ENCODE measurements around the gene NEMP1. TPM values are rescaled to one million over a fixed set of nuclear protein-coding genes. Genes with fewer than 3 reads are reported as not detected.
"Not testable (repeated sequence)": the region's sequence is repeated elsewhere in the genome, so short reads cannot be mapped to it uniquely, and the experiment has no call there.

Gene NEMP1
- total RNA-seq, 1 donor from 2014 or later: 11.0 TPM

- H3K27ac ChIP-seq (ENCODE audit: low read depth, low read length): no peak overlapping the region
- H3K36me3 ChIP-seq (ENCODE audit: control insufficient read depth in 3 of 3, insufficient read depth in 3 of 3, low read length in 3 of 3): no peaks in the 10 kb centered on the region
- no peak overlapping the region for H3K4me3 ChIP-seq (ENCODE audit: low read length in 3 of 3)
- no peaks in the 10 kb centered on the region for H3K9me3 ChIP-seq (ENCODE audit: control insufficient read depth in 3 of 3, low read length in 3 of 3)
- no peaks in the 10 kb centered on the region for H3K4me1 ChIP-seq (ENCODE audit: control insufficient read depth in 3 of 3, insufficient read depth in 3 of 3, low read length in 3 of 3)
- H3K27me3 ChIP-seq (ENCODE audit: control insufficient read depth in 3 of 3, insufficient read depth in 3 of 3, low read length in 3 of 3): peaks cover 0 to 7% (median 0%) of the 10 kb centered on the region in 3 donors
- no peak overlapping the region for H3K9ac ChIP-seq (ENCODE audit: low read depth in 1 of 3, low read length in 3 of 3)
Measured at GRCh38 chr12:57033431-57033830, 45.2 kb downstream of the NEMP1 start.

GRCh38 chr12:57031789-57032188 lies 46.8 kb downstream of the NEMP1 start:
- no peak overlapping the region for H3K4me3 ChIP-seq (ENCODE audit: low read length in 3 of 3)
- H3K36me3 ChIP-seq (ENCODE audit: control insufficient read depth in 3 of 3, insufficient read depth in 3 of 3, low read length in 3 of 3): no peaks in the 10 kb centered on the region
- H3K27me3 ChIP-seq (ENCODE audit: control insufficient read depth in 3 of 3, insufficient read depth in 3 of 3, low read length in 3 of 3): peaks cover 0 to 17% (median 6%) of the 10 kb centered on the region in 3 donors
- no peak overlapping the region for H3K27ac ChIP-seq (ENCODE audit: low read depth, low read length)
- H3K9me3 ChIP-seq (ENCODE audit: control insufficient read depth in 3 of 3, low read length in 3 of 3): no peaks in the 10 kb centered on the region
- no peaks in the 10 kb centered on the region for H3K4me1 ChIP-seq (ENCODE audit: control insufficient read depth in 3 of 3, insufficient read depth in 3 of 3, low read length in 3 of 3)
- no peak overlapping the region for H3K9ac ChIP-seq (ENCODE audit: low read depth in 1 of 3, low read length in 3 of 3)

- Histone ChIP-seq H3K36me3 (ENCODE audit: control insufficient read depth in 3 of 3, insufficient read depth in 3 of 3, low read length in 3 of 3) (no peaks in the 10 kb centered on the region), H3K4me3 (ENCODE audit: low read length in 3 of 3) (no peak overlapping the region), H3K9me3 (ENCODE audit: control insufficient read depth in 3 of 3, low read length in 3 of 3) (no peaks in the 10 kb centered on the region), H3K27me3 (ENCODE audit: control insufficient read depth in 3 of 3, insufficient read depth in 3 of 3, low read length in 3 of 3) (peaks cover 0 to 22% (median 7%) of the 10 kb centered on the region in 3 donors), H3K4me1 (ENCODE audit: control insufficient read depth in 3 of 3, insufficient read depth in 3 of 3, low read length in 3 of 3) (no peaks in the 10 kb centered on the region), H3K9ac (ENCODE audit: low read depth in 1 of 3, low read length in 3 of 3) (no peak overlapping the region), H3K27ac (ENCODE audit: low read depth, low read length) (no peak overlapping the region)
Measured at GRCh38 chr12:57031138-57031725, 47.4 kb downstream of the NEMP1 start.

- H3K9me3 ChIP-seq (ENCODE audit: control insufficient read depth in 3 of 3, low read length in 3 of 3): no peaks in the 10 kb centered on the region
- H3K4me3 ChIP-seq (ENCODE audit: low read length in 3 of 3): no peak overlapping the region
- no peaks in the 10 kb centered on the region for H3K36me3 ChIP-seq (ENCODE audit: control insufficient read depth in 3 of 3, insufficient read depth in 3 of 3, low read length in 3 of 3)
- peaks cover 0 to 22% (median 7%) of the 10 kb centered on the region in 3 donors for H3K27me3 ChIP-seq (ENCODE audit: control insufficient read depth in 3 of 3, insufficient read depth in 3 of 3, low read length in 3 of 3)
- H3K27ac ChIP-seq (ENCODE audit: low read depth, low read length): no peak overlapping the region
- no peaks in the 10 kb centered on the region for H3K4me1 ChIP-seq (ENCODE audit: control insufficient read depth in 3 of 3, insufficient read depth in 3 of 3, low read length in 3 of 3)
- no peak overlapping the region for H3K9ac ChIP-seq (ENCODE audit: low read depth in 1 of 3, low read length in 3 of 3)
Measured at GRCh38 chr12:57029457-57029856, 49.1 kb downstream of the NEMP1 start.

- no peak overlapping the region for H3K27ac ChIP-seq (ENCODE audit: low read depth, low read length)
- no peaks in the 10 kb centered on the region for H3K36me3 ChIP-seq (ENCODE audit: control insufficient read depth in 3 of 3, insufficient read depth in 3 of 3, low read length in 3 of 3)
- H3K27me3 ChIP-seq (ENCODE audit: control insufficient read depth in 3 of 3, insufficient read depth in 3 of 3, low read length in 3 of 3): peaks cover 0 to 22% (median 7%) of the 10 kb centered on the region in 3 donors
- H3K4me1 ChIP-seq (ENCODE audit: control insufficient read depth in 3 of 3, insufficient read depth in 3 of 3, low read length in 3 of 3): no peaks in the 10 kb centered on the region
- no peak overlapping the region for H3K9ac ChIP-seq (ENCODE audit: low read depth in 1 of 3, low read length in 3 of 3)
- no peaks in the 10 kb centered on the region for H3K9me3 ChIP-seq (ENCODE audit: control insufficient read depth in 3 of 3, low read length in 3 of 3)
- no peak overlapping the region for H3K4me3 ChIP-seq (ENCODE audit: low read length in 3 of 3)
Measured at GRCh38 chr12:57027805-57028153, 50.8 kb downstream of the NEMP1 start.

- H3K27ac ChIP-seq (ENCODE audit: low read depth, low read length): no peak overlapping the region
- H3K27me3 ChIP-seq (ENCODE audit: control insufficient read depth in 3 of 3, insufficient read depth in 3 of 3, low read length in 3 of 3): peaks cover 0 to 22% (median 7%) of the 10 kb centered on the region in 3 donors
- no peak overlapping the region for H3K9ac ChIP-seq (ENCODE audit: low read depth in 1 of 3, low read length in 3 of 3)
- no peaks in the 10 kb centered on the region for H3K36me3 ChIP-seq (ENCODE audit: control insufficient read depth in 3 of 3, insufficient read depth in 3 of 3, low read length in 3 of 3)
- no peaks in the 10 kb centered on the region for H3K4me1 ChIP-seq (ENCODE audit: control insufficient read depth in 3 of 3, insufficient read depth in 3 of 3, low read length in 3 of 3)
- no peaks in the 10 kb centered on the region for H3K9me3 ChIP-seq (ENCODE audit: control insufficient read depth in 3 of 3, low read length in 3 of 3)
- H3K4me3 ChIP-seq (ENCODE audit: low read length in 3 of 3): no peak overlapping the region
Measured at GRCh38 chr12:57027011-57027804, 51.4 kb downstream of the NEMP1 start.

- H3K36me3 ChIP-seq (ENCODE audit: control insufficient read depth in 3 of 3, insufficient read depth in 3 of 3, low read length in 3 of 3): no peaks in the 10 kb centered on the region
- no peak overlapping the region for H3K4me3 ChIP-seq (ENCODE audit: low read length in 3 of 3)
- H3K27me3 ChIP-seq (ENCODE audit: control insufficient read depth in 3 of 3, insufficient read depth in 3 of 3, low read length in 3 of 3): peaks cover 0 to 18% (median 7%) of the 10 kb centered on the region in 3 donors
- no peaks in the 10 kb centered on the region for H3K9me3 ChIP-seq (ENCODE audit: control insufficient read depth in 3 of 3, low read length in 3 of 3)
- no peak overlapping the region for H3K27ac ChIP-seq (ENCODE audit: low read depth, low read length)
- H3K4me1 ChIP-seq (ENCODE audit: control insufficient read depth in 3 of 3, insufficient read depth in 3 of 3, low read length in 3 of 3): no peaks in the 10 kb centered on the region
- no peak overlapping the region for H3K9ac ChIP-seq (ENCODE audit: low read depth in 1 of 3, low read length in 3 of 3)
Measured at GRCh38 chr12:57025196-57025595, 53.4 kb downstream of the NEMP1 start.

GRCh38 chr12:57022324-57022723 lies 56.3 kb downstream of the NEMP1 start:
- not testable (repeated sequence) for H3K4me1 ChIP-seq (ENCODE audit: control insufficient read depth in 3 of 3, insufficient read depth in 3 of 3, low read length in 3 of 3); H3K9me3 ChIP-seq (ENCODE audit: control insufficient read depth in 3 of 3, low read length in 3 of 3); H3K4me3 ChIP-seq (ENCODE audit: low read length in 3 of 3); H3K27ac ChIP-seq (ENCODE audit: low read depth, low read length); H3K36me3 ChIP-seq (ENCODE audit: control insufficient read depth in 3 of 3, insufficient read depth in 3 of 3, low read length in 3 of 3); H3K27me3 ChIP-seq (ENCODE audit: control insufficient read depth in 3 of 3, insufficient read depth in 3 of 3, low read length in 3 of 3); H3K9ac ChIP-seq (ENCODE audit: low read depth in 1 of 3, low read length in 3 of 3)

- no peak overlapping the region for H3K27ac ChIP-seq (ENCODE audit: low read depth, low read length)
- no peaks in the 10 kb centered on the region for H3K9me3 ChIP-seq (ENCODE audit: control insufficient read depth in 3 of 3, low read length in 3 of 3)
- peaks cover 5 to 16% (median 11%) of the 10 kb centered on the region in 3 donors for H3K27me3 ChIP-seq (ENCODE audit: control insufficient read depth in 3 of 3, insufficient read depth in 3 of 3, low read length in 3 of 3)
- H3K4me1 ChIP-seq (ENCODE audit: control insufficient read depth in 3 of 3, insufficient read depth in 3 of 3, low read length in 3 of 3): no peaks in the 10 kb centered on the region
- no peak overlapping the region for H3K4me3 ChIP-seq (ENCODE audit: low read length in 3 of 3)
- no peaks in the 10 kb centered on the region for H3K36me3 ChIP-seq (ENCODE audit: control insufficient read depth in 3 of 3, insufficient read depth in 3 of 3, low read length in 3 of 3)
- H3K9ac ChIP-seq (ENCODE audit: low read depth in 1 of 3, low read length in 3 of 3): no peak overlapping the region
Measured at GRCh38 chr12:57019983-57020719, 58.4 kb downstream of the NEMP1 start.

- Histone ChIP-seq H3K4me1 (ENCODE audit: control insufficient read depth in 3 of 3, insufficient read depth in 3 of 3, low read length in 3 of 3) (no peaks in the 10 kb centered on the region), H3K9me3 (ENCODE audit: control insufficient read depth in 3 of 3, low read length in 3 of 3) (no peaks in the 10 kb centered on the region), H3K27me3 (ENCODE audit: control insufficient read depth in 3 of 3, insufficient read depth in 3 of 3, low read length in 3 of 3) (peaks cover 6 to 25% (median 22%) of the 10 kb centered on the region in 3 donors), H3K4me3 (ENCODE audit: low read length in 3 of 3) (no peak overlapping the region), H3K27ac (ENCODE audit: low read depth, low read length) (no peak overlapping the region), H3K36me3 (ENCODE audit: control insufficient read depth in 3 of 3, insufficient read depth in 3 of 3, low read length in 3 of 3) (no peaks in the 10 kb centered on the region), H3K9ac (ENCODE audit: low read depth in 1 of 3, low read length in 3 of 3) (no peak overlapping the region)
Measured at GRCh38 chr12:57018906-57019305, 59.7 kb downstream of the NEMP1 start.
